M059J (cell line): Measurements from ENCODE around the gene SUPT4H1. TPM values are rescaled to one million over a fixed set of nuclear protein-coding genes. Genes with fewer than 3 reads are reported as not detected.

Experiments
- DNase-seq: peaks from one replicate; pipeline ENCODE4 v3.0.0-alpha.2; 2012; ENCODE audit warnings: low read depth
- total RNA-seq: library from RNA; depleted of rRNA; stranded (reverse); fragments of >200 nt; shearing (Covaris generic); gene quantifications from 2 replicates; pipeline ENCODE4 v1.2.3, GENCODE V29; 2014

The SUPT4H1 gene
- total RNA-seq, 1 experiment from 2014 or later = 64.3 TPM

DNA sequence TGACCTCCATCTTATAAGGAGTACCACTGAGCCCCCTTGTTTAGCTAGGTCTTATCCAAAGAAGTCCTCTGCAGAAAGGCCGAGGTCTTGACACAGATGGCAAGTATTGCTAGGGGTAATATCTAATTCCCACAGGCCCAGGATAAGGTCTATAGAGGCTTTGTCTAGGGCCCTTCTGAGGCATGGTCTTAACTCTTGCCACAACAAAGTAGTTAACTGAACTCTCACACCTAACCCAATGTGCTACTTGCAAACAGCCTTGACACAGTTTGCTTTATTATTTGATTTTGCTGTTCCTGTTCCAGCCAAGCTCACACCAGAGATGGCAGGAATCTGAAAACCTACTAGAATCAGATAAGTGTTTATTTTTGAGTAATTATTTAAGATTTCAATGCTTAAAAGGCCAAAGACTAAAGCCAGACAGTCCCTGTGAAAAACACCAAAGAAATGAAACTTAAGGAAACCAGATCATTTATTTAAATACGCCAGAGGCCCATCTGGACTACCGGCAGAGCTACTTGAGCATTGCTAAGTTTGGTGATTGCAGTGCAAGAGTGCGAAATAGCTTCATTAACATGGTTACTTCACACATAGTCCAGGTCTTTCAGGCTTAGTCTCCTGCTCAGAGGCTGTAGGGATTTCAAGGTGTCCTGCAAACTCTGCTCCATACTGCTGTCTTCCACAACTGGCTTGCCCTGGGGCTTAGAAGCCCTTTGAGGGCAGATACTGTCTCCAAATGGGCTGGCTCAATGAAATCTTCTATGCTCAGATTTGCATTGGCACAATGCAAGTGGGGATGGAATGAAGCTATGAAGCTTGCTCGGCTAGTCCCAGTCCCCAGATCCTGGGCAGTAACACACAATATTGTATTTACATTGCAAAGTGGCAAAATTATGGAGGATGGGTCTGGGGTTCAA is 28.5 kb upstream of the SUPT4H1 start:
- no peak for DNase-seq

GRCh38 chr17:58379511-58379824 is 27.5 kb upstream of the SUPT4H1 start:
- DNase-seq = no peak

DNA sequence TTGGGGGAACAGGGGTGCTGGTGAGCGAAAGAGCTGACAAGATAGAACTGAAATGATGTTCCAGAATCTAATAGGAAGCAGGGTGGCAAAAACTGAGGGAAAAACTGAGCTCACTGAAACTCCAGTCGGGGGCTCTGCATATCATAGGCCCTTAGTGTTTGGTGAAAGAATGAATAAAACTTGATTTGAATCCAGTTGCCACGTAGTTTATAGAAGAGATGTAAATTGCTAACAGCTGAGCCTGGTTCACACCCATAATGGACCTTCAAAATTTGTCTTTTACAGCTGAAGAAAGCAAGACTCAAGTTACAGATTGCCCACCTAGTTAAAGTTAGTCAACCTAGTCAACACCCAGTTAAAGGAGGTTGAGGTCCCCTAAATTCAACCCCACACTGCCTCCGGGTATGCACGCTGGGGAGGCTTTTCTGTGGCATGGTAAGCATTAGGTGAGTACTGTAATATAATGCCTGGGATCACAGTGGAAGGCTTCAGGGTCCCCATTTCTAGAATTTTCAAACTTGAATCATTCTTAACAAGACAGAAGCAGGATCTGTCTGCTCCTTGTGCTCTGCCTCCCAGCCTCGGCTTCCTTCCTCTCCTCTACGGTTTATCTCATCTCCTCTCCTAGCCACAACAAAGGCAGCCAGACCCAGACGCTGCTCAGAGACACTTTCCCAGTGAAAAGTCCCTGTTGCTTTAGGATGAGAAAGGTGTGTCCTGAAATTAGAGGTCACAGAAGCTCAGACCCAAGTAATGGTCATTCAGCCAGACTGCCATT is 26.9 kb upstream of the SUPT4H1 start:
- no peak for DNase-seq

- DNase-seq = no peak
Measured at GRCh38 chr17:58377661-58378060, 25.7 kb upstream of the SUPT4H1 start.

GRCh38 chr17:58377093-58377601 is 25.1 kb upstream of the SUPT4H1 start:
- DNase-seq = no peak

- no peak for DNase-seq
Measured at GRCh38 chr17:58376472-58377000, 24.5 kb upstream of the SUPT4H1 start.

GRCh38 chr17:58375811-58376210 is 23.8 kb upstream of the SUPT4H1 start:
- no peak for DNase-seq

DNA sequence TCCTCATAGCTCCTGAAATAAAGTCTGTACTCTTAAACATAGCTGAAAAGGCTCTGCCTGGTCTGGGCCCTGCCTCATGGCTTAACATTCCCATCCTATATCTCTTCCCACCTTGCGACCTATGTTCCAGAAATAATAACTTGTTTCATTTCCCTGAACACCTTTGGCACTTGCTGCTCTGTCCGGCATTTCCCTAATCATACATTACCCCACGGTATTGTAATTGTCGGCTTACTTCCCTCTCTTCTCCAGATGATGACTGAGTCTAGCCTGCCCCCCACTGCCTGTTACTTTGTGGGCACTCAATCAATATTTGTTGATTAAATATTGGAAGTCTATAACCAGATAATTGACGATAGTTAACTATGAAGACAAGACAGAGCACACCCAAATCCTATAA is 23.3 kb upstream of the SUPT4H1 start:
- no peak for DNase-seq

DNA sequence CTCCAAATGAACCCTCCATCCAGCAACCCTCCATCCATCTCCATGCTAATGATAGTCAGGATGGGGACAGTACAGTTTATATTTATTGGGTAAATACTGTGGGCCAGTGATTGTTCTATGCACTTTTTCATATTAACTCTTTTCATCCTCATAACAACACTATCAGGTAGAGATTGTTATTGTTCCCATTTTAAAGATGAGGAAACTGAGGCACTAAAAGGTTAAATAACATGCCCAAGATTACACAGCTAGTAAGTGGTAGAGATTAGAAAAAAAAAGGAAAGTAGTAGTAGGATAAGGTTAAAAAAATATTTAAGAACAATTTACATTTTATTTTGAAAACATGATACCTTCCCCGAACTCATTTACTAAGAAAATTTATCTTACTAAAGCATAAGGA is 21.9 kb upstream of the SUPT4H1 start:
- DNase-seq = no peak

DNA sequence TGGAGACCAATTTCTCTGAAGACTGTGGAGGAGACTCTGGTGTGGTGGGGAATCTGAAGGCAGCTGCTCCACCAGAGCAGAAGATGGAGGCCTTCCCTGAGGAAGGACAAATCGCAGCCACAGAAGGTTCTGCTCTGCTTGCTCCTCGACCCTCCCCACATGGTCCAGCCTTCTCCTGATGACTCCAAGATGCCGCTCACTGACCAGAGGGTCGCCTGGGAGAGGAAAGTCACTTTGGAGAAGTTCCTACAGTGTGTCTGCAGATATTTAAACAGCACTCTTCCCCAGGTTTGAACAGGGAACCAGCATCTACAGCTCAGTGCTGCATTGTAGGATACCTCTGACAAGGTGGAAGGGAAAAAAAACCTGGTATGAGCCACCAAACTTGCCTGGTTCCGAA is 21.0 kb upstream of the SUPT4H1 start:
- DNase-seq = no peak

DNA sequence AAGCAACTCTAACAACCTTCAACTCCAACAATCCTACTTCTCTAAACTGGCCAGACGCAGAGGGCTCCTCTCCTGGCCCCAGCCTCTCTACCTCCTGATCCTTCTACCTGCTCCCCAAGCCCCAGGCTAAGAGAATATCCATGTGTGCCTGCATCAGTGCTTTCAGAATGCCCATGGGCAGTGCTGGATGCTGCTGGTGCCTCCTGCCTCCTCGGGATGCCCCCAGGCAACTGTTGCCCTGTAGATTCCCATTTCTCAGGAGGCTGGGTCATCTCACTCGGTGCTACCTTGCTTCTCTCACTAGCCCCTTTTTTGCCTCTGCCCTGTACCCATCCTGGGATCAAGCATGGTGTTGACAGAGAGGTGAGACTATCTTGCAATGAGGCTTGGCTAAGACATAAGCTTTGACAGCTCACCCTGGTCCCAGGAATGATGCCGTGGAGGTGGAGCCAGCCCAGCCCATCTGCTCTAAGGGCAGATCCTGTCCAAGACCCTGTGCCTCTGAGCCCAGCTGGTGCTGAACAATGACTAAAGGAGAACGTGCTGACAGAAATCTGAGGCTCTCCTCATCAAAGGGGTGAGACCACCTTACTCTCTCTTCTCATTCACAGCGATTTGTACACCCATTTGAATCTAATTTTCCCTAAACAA is 19.4 kb upstream of the SUPT4H1 start:
- DNase-seq = no peak

GRCh38 chr17:58370716-58371115 is 18.7 kb upstream of the SUPT4H1 start:
- DNase-seq = no peak

DNA sequence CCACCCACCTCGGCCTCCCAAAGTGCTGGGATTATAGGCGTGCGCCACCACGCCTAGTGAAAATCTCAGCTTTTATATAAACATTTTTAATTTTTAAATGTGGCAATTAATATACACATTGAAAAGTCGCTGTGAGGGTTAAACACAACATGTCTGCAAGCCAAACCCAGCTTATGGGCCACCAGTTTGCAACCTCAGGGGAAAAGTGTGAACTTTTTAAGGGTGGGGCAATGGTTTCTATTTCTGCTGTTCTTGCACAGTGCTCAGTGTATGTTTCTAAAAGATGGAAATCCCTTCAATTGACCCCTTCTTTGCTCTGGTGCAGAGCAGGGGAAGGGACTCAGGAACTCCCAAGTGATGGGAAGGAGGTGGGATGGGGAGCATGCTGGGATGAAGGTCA is 18.3 kb upstream of the SUPT4H1 start:
- DNase-seq = no peak

GRCh38 chr17:58369214-58370031 is 17.4 kb upstream of the SUPT4H1 start:
- no peak for DNase-seq

GRCh38 chr17:58368860-58369213 is 16.8 kb upstream of the SUPT4H1 start:
- DNase-seq = no peak

GRCh38 chr17:58367461-58367860 is 15.5 kb upstream of the SUPT4H1 start:
- no peak for DNase-seq

DNA sequence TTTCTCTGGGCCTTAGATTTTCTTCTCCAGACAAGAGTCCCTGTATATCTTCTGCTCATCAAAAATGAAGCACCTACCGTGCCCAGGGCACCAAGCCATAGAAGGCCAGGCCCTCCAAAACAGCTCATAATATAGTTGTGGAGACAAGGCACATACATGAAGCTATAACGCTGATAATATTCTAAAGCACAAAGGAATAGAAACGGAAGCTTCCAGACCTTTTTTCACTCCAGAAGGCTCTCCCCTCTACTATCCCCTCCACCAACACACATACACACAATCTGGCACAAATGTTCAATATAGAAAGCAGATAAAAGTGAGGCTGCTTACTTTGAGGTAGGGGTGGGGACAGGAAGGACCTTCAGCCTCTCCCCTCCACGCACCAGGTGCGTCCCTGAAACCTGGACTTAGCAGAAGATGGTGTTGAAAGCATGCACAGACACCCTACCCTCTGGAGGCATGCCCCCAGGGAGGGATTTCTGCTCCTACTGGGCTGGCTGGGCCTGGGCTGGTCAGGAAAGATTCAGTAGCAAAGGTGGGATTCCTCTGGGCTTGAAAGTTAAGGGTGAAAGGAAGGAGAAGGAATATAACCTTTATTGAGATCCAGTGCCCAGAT is 14.1 kb upstream of the SUPT4H1 start:
- no peak for DNase-seq

GRCh38 chr17:58365185-58365979 is 13.4 kb upstream of the SUPT4H1 start:
- DNase-seq = no peak

GRCh38 chr17:58364270-58364942 is 12.4 kb upstream of the SUPT4H1 start:
- no peak for DNase-seq
